K562 (cell line): ENCODE results near the gene SOX15. TPM values are rescaled to one million over a fixed set of nuclear protein-coding genes. Genes with fewer than 3 reads are reported as not detected.

Experiments
- ATAC-seq: fragments of 200-7000 bp; cut with Tn5 transposase; 3 replicates; pipeline ENCODE4 v1.9.1; 2020; ENCODE audit warnings: moderate library complexity
- BruUV-seq: library from RNA; stranded (reverse); fragments of 400-500 nt; replicated peaks from 2 replicates; lab custom pipeline; 2021; lab: Mats Ljungman, UMichigan
- CTCF ChIA-PET: fragments of 300-600 bp; formaldehyde crosslinking; extraction: SDS; loops from one replicate; lab custom pipeline; 2021; ENCODE audit warnings: low intra/inter-chr PET ratio; lab: Yijun Ruan, JAX
- POLR2A ChIA-PET: fragments of 300-600, 350-650 bp; sonication (Branson Sonifier 250); formaldehyde crosslinking; extraction: SDS; loops from one replicate; lab custom pipeline; 2021; ENCODE audit warnings: antibody characterized with exemption, inconsistent platforms; lab: Yijun Ruan, JAX
- DNase-seq, 4 experiments: peaks; one replicate each; pipeline versions ENCODE4 v3.0.0 to v3.0.0-alpha.2; 2011 to 2018; ENCODE audit warnings: low spot score in 3 of 4, mixed read lengths in 3 of 4; ENCODE audit errors: extremely low read depth in 1 of 4
- FAIRE-seq: peaks from 2 replicates; lab custom pipeline; 2011; peaks lifted over from hg19 to GRCh38; lab: Jason Lieb, UNC
- H2AFZ ChIP-seq: 2 replicates; pipeline ENCODE4 v1.6.0; 2011; ENCODE audit warnings: low read depth, low read length, control low read depth, inconsistent platforms
- H3K27ac ChIP-seq: fragments of 200-600 bp; 3 replicates; pipeline ENCODE4 v1.8.0; 2011; ENCODE audit warnings: low read depth, mild to moderate bottlenecking, control low read depth, inconsistent platforms, low read length, moderate library complexity, mixed read lengths; ENCODE audit errors: extremely low read depth
- H3K27me3 ChIP-seq, 2 experiments: fragments of 300-600 bp in 1 of 2; 2 replicates in 1 of 2; 3 replicates in 1 of 2; pipeline versions ENCODE4 v1.6.0 to v1.8.0; 2011; ENCODE audit warnings: inconsistent platforms in 2 of 2, low read length in 2 of 2, mild to moderate bottlenecking in 1 of 2, mixed read lengths in 1 of 2, moderate library complexity in 1 of 2; ENCODE audit not compliant: control insufficient read depth in 2 of 2, insufficient read depth in 2 of 2
- H3K36me3 ChIP-seq: fragments of 300-600 bp; 3 replicates; pipeline ENCODE4 v1.8.0; 2011; ENCODE audit warnings: mild to moderate bottlenecking, low read length, inconsistent platforms; ENCODE audit not compliant: control insufficient read depth, insufficient read depth
- H3K4me1 ChIP-seq, 2 experiments: fragments of 200-600 bp in 1 of 2; replicated peaks in 1 of 2; 2 replicates in 1 of 2; 3 replicates in 1 of 2; pipeline versions ENCODE4 v1.5.1 to v1.8.0; 2011; ENCODE audit warnings: inconsistent platforms in 2 of 2, low read length in 2 of 2, mild to moderate bottlenecking in 1 of 2, mixed read lengths in 1 of 2, moderate library complexity in 1 of 2; ENCODE audit not compliant: control insufficient read depth in 2 of 2, insufficient read depth in 2 of 2
- H3K4me2 ChIP-seq: 2 replicates; pipeline ENCODE4 v1.6.1; 2011; ENCODE audit warnings: low read length, control low read depth, inconsistent platforms, mixed read lengths; ENCODE audit not compliant: insufficient read depth
- H3K4me3 ChIP-seq: fragments of 200-600 bp; sonication (generic), shearing (Covaris generic); 2 replicates; pipeline ENCODE4 v1.5.1; 2016; ENCODE audit warnings: control low read depth, inconsistent platforms
- H3K79me2 ChIP-seq: fragments of 200-600 bp; 3 replicates; pipeline ENCODE4 v1.8.0; 2011; ENCODE audit warnings: low read length, inconsistent platforms; ENCODE audit not compliant: control insufficient read depth, insufficient read depth
- H3K9ac ChIP-seq, 2 experiments: 2 replicates each; pipeline versions ENCODE4 v1.6.0 to v1.6.1; 2011; ENCODE audit warnings: low read depth in 2 of 2, low read length in 2 of 2, control low read depth in 1 of 2, inconsistent platforms in 1 of 2, mild to moderate bottlenecking in 1 of 2, mixed read lengths in 1 of 2; ENCODE audit not compliant: insufficient read depth in 1 of 2
- H3K9me1 ChIP-seq: one replicate; pipeline ENCODE4 v1.6.0; 2011; ENCODE audit warnings: inconsistent platforms, mild to moderate bottlenecking, low read length, moderate library complexity; ENCODE audit not compliant: control insufficient read depth, insufficient read depth
- H3K9me3 ChIP-seq: replicated peaks from 2 replicates; pipeline ENCODE4 v1.5.1; 2011; ENCODE audit warnings: low read depth, low read length, inconsistent platforms; ENCODE audit not compliant: control insufficient read depth, insufficient read depth
- H4K20me1 ChIP-seq: replicated peaks from 2 replicates; pipeline ENCODE4 v1.6.1; 2011; ENCODE audit warnings: low read length, inconsistent platforms, mixed read lengths; ENCODE audit not compliant: control insufficient read depth, insufficient read depth
- CREBBP ChIP-seq: IDR thresholded peaks from one replicate; pipeline ENCODE4 v1.6.1; 2012; ENCODE audit warnings: low read depth, mild to moderate bottlenecking, control low read depth, inconsistent platforms, low read length
- PHB ChIP-seq: fragments of 250-450 bp; sonication (Bioruptor Pico); IDR thresholded peaks from 2 replicates; pipeline ENCODE4 v1.5.0; 2021
- SIN3A ChIP-seq, 2 experiments: fragments of 150-350 bp in 1 of 2; IDR thresholded peaks; 2 replicates each; pipeline ENCODE4 v1.6.1; 2011 to 2016; ENCODE audit warnings: borderline replicate concordance in 2 of 2, low read depth in 2 of 2, low read length in 2 of 2, mild to moderate bottlenecking in 2 of 2, moderate library complexity in 2 of 2; ENCODE audit not compliant: control insufficient read depth in 1 of 2
- WGBS: fragments of 100-300 bp; shearing (Covaris generic); methylation state at CpG from one replicate; pipeline ENCODE4 v1.1.6; 2016; ENCODE audit warnings: low coverage, mixed read lengths; ENCODE audit not compliant: insufficient coverage; ENCODE audit errors: missing lambda C conversion rate; 5-methylcytosine and 5-hydroxymethylcytosine counted together
- in situ Hi-C: fragments of 300-500 bp; cut with MboI; formaldehyde crosslinking; loops from 4 replicates; pipeline ENCODE4 v1.15.0; 2018; ENCODE audit warnings: inconsistent platforms, mixed read lengths
- intact Hi-C: fragments of 100-400 bp; cut with micrococcal nuclease; formaldehyde crosslinking; loops from 2 replicates; pipeline ENCODE4 v1.14.2; 2022
- polyA plus RNA-seq, 8 experiments: library from polyadenylated mRNA; depleted of rRNA in 4 of 8; stranded (reverse) in 5 of 8; unstranded in 3 of 8; fragments of >200 nt; fragmentation: Nextera tagmentation in 2 of 8; fragmentation: Illumina TruSeq in 1 of 8; extraction: Ambion mirVana in 2 of 8; extraction: Trizol in 1 of 8; gene quantifications; 2 replicates each; pipeline versions ENCODE4 v1.2.1 to v1.2.3, GENCODE V29; 2011 to 2014; ENCODE audit warnings: inconsistent platforms in 1 of 8, missing spikeins in 1 of 8
- total RNA-seq, 7 experiments: library from RNA; depleted of rRNA in 6 of 7; stranded (reverse); fragments of >200 nt in 6 of 7; fragmentation: Illumina TruSeq in 2 of 7; extraction: Trizol in 2 of 7; gene quantifications; 2 replicates each; pipeline versions ENCODE4 v1.2.1 to v1.2.3, GENCODE V29; 2011 to 2021; ENCODE audit warnings: low replicate concordance in 1 of 7
- TF ChIP-seq, protein P1 (sequence below): fragments of 250-450 bp; sonication (Bioruptor Pico); IDR thresholded peaks from 2 replicates; pipeline ENCODE4 v1.8.0; 2022; ENCODE audit warnings: moderate library complexity, mild to moderate bottlenecking, inconsistent platforms
- TF ChIP-seq, protein P2 (sequence below): fragments of 450-650 bp; formaldehyde crosslinking; IDR thresholded peaks from 2 replicates; pipeline ENCODE4 v1.4.0; 2020; ENCODE audit warnings: mild to moderate bottlenecking

The SOX15 gene
- total and polyA plus RNA-seq, 9 of the 15 experiments (the other 6 are each of a cell fraction or from before 2014, with no cell fraction given) = 0.07 to 0.33 (median 0.19) TPM; not detected in 5

DNA sequence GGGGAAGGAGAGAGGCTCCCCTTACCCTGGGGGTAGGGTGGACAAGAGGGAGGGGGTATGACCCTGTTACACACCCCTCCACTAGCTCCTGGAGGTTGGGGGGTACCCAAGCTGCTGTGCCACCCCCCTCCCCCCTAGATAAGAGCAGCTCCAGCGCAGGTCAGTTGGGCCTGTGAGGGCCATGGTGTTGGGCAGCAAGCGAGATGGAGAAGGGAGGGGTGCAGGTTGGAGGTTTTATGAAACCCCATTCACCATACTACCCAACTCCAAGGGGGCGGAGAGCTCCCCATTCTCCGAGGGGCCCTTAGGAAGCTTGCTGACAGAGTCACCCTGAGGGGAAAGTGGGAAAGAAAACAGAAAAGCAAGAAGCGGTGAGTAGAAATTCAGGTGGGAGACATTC lies 1.7 kb upstream of the SOX15 start:
- no TSS peak for BruUV-seq
- H3K4me1 ChIP-seq = peaks cover 20 to 34% of the 10 kb centered on the region in 2 experiments
- ATAC-seq (no peak), FAIRE-seq (no peak), DNase-seq (no peak)
- intact Hi-C loops = no loop called here
- ChIA-PET CTCF (no interaction called here), POLR2A (interaction anchor here (0.6 to 0.7 kb wide), 3 partner anchors 10 to 14 kb away, joined by 3 to 4 read pairs (median 3); no protein-coding TSS in a partner anchor)
- no peak overlapping the region for H3K4me2 ChIP-seq
- H3K27ac ChIP-seq = no peak overlapping the region
- H3K9me3 ChIP-seq = no peaks in the 10 kb centered on the region
- H4K20me1 ChIP-seq = no peaks in the 10 kb centered on the region
- H3K4me3 ChIP-seq = no peak overlapping the region
- TF ChIP-seq CREBBP (no peak), SIN3A (IDR thresholded peaks at IDR 0.05; ENCODE audit: borderline replicate concordance in 2 of 2, control insufficient read depth in 1 of 2, low read depth in 2 of 2, low read length in 2 of 2) (no peak), PHB (CRISPR knock-in tag) (no peak)
- TF ChIP-seq, protein P1, sequence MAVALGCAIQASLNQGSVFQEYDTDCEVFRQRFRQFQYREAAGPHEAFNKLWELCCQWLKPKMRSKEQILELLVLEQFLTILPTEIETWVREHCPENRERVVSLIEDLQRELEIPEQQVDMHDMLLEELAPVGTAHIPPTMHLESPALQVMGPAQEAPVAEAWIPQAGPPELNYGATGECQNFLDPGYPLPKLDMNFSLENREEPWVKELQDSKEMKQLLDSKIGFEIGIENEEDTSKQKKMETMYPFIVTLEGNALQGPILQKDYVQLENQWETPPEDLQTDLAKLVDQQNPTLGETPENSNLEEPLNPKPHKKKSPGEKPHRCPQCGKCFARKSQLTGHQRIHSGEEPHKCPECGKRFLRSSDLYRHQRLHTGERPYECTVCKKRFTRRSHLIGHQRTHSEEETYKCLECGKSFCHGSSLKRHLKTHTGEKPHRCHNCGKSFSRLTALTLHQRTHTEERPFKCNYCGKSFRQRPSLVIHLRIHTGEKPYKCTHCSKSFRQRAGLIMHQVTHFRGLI (CRISPR knock-in tag) = no peak
- TF ChIP-seq, protein P2, sequence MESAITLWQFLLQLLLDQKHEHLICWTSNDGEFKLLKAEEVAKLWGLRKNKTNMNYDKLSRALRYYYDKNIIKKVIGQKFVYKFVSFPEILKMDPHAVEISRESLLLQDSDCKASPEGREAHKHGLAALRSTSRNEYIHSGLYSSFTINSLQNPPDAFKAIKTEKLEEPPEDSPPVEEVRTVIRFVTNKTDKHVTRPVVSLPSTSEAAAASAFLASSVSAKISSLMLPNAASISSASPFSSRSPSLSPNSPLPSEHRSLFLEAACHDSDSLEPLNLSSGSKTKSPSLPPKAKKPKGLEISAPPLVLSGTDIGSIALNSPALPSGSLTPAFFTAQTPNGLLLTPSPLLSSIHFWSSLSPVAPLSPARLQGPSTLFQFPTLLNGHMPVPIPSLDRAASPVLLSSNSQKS = no peak
- H3K79me2 ChIP-seq = peaks cover 25% of the 10 kb centered on the region
- H2AFZ ChIP-seq = no peak overlapping the region
- no peaks in the 10 kb centered on the region for H3K27me3 ChIP-seq
- 96% methylated on average over 3 of the region's 5 CpGs for WGBS
- H3K9ac ChIP-seq = no peak overlapping the region
- no peaks in the 10 kb centered on the region for H3K9me1 ChIP-seq
- in situ Hi-C loops = no loop called here
- peaks cover 91% of the 10 kb centered on the region for H3K36me3 ChIP-seq
